ENCODE data around the gene XRN1.

DNA sequence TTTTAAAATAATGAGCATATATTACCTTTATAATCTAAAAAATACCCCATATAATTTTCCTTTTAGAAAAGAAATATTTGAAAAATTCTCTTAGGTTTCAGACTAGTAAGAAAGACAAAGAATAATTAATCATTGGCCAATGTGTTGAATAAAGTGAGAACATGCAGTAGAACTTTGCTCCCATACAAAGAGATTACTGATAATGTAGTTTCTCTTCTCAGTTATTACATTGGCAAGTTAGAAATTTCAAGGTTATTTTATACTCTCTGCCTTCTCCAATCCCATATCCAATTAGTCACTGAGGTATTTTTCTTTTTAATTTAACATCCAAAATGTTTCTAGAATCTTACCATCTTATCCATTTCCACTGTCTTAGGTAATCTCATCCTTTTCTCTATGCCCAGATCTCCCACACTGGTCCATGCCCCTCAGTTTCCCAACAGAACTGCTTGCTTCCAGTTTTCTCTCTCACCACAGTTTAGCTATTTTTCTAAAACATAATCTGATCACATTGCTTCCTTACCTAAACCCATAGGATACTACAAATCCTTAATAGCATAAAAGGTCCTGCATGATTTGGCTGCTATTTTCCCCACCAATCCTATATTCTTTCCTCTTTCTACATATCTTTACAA lies 10.8 kb downstream of the XRN1 start:
- TF ChIP-seq, protein P1, sequence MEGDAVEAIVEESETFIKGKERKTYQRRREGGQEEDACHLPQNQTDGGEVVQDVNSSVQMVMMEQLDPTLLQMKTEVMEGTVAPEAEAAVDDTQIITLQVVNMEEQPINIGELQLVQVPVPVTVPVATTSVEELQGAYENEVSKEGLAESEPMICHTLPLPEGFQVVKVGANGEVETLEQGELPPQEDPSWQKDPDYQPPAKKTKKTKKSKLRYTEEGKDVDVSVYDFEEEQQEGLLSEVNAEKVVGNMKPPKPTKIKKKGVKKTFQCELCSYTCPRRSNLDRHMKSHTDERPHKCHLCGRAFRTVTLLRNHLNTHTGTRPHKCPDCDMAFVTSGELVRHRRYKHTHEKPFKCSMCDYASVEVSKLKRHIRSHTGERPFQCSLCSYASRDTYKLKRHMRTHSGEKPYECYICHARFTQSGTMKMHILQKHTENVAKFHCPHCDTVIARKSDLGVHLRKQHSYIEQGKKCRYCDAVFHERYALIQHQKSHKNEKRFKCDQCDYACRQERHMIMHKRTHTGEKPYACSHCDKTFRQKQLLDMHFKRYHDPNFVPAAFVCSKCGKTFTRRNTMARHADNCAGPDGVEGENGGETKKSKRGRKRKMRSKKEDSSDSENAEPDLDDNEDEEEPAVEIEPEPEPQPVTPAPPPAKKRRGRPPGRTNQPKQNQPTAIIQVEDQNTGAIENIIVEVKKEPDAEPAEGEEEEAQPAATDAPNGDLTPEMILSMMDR (conservative IDR thresholded peaks at IDR 0.05; ENCODE audit: low read depth, low read length) = no peak
- TF ChIP-seq EZH2phosphoT487 (IDR thresholded peaks at IDR 0.05; ENCODE audit: borderline replicate concordance, low read length) = no peak

All from PC-3 (cell line).